UCSD-AML1 (cell line): Measurements from ENCODE around the gene POGLUT3.

ENCODE experiments used
- DNase-seq: peaks from one replicate; lab custom pipeline; 2025; ENCODE audit not compliant: unreplicated experiment; lab: John Stamatoyannopoulos, UW

POGLUT3 gene

DNA sequence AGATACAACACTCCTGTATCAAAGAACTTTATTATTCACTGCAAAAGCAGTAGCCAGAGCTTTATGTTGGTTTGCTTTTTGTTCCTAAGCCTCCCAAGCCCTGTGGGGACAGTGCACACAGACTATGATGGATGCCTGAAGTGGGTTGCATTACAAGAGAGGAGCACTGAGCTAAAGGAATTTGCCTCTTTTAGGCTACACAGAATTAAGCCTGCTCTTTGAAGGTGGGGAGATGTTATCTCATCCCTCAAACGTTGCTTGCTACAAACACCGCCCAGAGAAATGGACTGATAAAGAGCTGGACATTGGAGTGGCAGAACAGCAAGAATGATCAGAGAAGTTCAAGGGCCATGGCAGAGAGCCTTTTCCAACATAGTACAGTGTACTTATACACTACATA lies 2.5 kb upstream of the POGLUT3 start:
- no peak for DNase-seq

DNA sequence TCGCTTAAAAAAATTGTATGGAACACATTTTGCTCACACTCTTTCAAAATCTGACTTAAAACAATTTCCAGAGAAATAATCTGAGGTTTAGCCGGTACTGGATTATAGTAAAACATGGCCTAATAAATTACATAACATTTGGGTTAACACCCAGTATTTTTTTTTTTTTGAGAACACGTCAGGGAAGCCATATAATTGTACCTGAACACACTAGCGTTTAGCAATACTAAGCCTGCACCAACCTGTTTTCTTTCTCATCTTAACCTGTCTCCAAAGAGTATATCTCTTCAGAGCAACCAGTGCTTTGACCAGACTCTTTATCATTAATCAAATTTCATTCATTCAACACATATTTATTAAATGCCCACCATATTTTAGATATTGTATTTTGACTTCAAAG lies 2.0 kb upstream of the POGLUT3 start:
- DNase-seq = no peak

DNA sequence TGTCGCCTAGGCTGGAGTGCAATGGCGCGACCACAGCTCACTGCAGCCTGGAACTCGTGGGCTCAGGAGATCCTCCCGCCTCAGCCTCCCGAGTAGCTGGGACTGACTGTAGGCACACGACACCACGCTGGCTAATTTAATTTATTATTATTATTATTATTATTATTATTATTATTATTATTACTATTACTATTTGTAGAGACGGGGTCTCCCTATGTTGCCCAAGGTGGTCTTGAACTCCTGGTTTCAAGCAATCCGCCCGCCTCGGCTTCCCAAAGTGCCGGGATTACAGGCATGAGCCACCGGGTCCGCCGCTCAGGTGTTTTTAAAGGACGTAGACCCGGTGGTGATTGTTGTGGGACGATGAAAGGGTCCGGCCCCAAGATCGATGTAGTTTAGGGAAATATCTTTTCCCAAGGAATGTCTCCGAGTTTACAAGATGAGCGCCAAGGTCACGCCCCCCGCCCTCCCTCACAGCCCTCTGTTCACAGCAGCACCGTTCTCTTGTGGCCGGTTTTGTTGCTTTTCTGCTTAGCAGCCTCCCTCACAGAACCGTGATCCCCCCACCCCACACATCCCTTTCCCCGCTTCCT lies 728 bp upstream of the POGLUT3 start:
- DNase-seq = no peak

DNA sequence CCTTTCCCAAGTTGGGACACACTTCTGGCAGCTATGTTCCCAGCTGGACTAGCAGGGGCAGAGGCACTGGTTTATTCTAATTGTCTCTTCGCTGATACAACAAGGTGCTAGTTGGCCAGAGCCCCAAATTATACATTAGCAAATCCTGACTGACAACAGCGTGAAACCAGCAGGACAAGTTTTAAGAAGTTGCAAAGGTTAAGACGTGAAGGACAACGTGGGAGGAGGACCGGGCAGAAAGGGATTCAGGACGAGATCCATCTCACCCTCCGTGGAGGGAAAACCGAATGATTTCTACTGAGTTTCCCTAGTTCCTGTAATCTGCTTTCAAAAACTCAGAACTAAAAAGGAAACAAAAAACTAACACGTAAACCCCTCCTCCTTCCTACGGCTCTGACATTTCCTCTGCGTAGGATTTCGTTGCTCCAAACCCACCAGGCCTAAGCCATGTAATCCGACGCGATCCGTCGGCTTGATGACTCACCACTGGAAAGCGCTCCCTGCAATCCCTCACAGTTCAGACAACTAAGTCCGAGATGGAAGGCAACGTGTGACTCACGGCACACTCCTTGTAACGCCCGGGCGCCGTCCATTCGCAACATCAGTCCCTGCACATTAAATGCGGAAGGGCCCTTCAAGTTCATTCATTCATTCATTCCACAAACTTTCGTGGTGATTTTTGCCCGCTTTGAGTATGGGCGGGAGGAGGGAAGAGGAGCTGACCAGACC lies 703 bp downstream of the POGLUT3 start:
- peak; percentile 84 for DNase-seq

DNA sequence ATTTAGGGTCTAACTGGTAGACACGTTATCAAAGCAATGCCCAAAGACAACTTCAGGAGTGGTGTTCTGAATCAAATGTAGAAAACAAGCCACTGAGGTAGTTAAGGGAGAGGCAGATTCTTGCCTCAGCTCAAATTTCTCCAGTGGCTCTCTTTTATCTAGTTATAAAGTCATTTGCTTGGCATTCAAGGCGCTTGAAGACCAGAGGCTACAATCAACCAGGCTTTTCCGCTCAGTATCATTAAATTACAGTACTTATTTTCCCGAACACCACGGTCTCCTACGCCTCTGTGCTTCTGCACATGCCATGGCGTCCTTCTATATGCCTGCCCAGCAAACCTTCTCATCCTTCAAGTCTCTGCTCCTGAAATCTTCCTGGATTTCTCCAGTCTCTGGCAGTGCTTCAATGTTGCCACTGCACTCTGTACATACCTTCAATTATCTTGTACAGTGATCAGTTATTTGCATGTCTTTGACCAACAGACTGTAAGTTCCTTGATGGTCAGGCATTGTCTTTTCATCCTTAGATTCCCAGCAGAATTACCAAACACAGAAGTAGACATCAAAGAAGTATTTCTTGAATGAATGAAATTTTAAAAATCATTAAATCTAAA lies 1.4 kb downstream of the POGLUT3 start:
- no peak for DNase-seq

DNA sequence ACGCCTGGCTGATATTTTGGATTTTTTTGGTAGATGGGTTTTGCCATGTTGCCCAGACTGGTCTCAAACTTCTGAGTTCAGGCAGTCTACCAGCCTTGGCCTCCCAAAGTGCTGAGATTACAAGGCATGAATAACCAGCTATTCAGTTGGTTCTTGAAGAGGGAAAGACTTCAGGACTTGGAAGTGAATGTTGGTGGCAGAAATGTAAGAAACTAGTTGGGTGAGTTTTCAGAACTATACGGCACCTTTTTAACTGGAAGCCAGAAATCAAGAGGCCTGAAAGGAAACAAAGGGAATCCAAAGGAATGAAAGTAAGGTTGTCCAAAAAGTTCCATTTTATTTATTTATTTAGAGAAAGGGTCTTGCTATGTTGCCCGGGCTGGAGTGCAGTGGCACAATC lies 2.9 kb downstream of the POGLUT3 start:
- no peak for DNase-seq

DNA sequence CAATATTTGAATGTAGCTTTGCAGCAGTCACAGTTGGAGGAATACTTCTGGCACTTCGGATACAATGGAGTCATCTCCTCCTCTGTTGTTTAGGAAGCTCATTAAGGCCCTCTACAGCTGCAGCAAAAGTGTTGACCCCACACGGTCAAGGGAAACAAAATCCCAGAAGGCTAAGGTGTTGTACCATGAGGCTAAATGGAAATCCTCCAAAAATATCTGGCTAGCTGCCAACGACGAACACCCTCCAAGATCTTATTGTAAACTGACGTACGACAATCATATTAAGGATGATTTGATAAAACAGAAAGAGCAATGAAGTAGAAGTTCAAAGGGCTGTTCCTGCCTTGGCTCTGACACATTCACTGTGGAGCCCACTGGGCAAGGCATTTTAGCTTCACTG lies 4.0 kb downstream of the POGLUT3 start:
- DNase-seq = no peak

DNA sequence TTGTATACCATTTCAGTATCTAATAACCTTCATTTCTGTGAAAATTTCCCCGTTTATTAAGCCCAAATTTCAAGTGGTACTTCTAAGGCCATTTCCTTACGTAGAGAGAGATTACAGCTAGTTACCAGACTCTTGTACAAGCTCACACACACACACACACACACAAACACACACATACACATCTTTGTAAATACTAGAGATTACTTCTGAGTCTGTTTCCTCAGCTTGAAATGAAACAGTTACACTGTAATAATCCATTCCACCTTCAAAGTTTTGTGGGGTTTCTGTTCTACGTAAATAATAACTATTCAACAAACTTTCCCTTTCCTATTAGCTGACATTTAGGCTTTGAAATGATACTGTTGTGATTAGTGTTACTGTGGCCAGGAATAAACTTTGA lies 6.2 kb downstream of the POGLUT3 start:
- no peak for DNase-seq

DNA sequence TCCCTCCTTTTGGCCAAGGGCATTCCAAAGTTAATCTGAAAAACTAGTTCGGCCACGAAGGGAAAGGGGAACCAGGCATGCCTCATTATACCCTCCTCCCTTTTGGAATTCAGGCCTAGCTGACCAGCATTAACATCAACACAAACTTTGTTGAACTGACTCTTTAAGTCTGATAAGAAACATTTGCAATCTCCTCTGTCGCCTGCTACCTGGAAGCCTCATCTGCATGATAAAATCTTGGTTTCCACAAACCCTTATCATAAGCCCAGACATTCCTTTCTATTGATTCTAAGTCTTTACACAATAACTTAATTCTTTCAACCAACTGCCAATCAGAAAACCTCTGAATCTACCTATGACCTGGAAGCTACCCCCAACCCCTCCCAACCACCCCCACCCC lies 11.4 kb downstream of the POGLUT3 start:
- DNase-seq = no peak

DNA sequence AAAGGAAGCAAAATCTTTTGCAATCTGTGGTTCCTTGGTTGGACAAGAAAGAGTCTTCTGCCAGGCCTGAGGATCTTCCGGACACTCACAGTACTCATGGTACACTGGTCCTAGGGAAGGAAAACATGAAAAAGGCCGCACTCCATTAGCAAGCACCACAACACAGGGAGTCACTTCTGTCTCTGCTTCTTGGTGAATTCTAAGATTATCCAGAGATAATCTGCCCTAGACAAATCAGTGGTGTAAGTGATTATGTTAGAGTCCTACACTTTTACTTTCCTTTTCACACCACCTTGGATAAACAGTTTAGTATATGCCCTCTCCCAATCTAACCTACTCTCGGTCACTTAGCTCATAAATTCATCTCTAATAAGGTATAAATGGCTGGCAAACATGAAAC lies 11.9 kb downstream of the POGLUT3 start:
- no peak for DNase-seq

DNA sequence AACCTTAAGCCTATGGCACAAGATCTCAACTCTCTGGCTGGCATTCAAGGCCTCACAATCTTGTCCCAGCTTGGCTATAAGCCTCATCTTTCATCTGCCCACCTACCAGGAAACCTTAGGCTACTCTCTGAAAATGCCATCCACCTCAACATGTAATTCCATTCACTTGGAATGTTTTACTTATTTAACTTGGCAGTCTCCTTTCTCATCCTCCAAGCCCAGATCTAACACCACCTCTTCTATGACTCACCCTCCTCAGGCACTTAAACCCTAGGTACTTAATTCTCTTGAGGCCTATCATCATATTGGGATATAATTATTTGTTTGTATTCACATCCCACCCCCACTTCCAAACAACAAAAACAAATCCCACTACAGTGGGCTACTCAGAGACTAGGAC lies 15.0 kb downstream of the POGLUT3 start:
- DNase-seq = no peak

DNA sequence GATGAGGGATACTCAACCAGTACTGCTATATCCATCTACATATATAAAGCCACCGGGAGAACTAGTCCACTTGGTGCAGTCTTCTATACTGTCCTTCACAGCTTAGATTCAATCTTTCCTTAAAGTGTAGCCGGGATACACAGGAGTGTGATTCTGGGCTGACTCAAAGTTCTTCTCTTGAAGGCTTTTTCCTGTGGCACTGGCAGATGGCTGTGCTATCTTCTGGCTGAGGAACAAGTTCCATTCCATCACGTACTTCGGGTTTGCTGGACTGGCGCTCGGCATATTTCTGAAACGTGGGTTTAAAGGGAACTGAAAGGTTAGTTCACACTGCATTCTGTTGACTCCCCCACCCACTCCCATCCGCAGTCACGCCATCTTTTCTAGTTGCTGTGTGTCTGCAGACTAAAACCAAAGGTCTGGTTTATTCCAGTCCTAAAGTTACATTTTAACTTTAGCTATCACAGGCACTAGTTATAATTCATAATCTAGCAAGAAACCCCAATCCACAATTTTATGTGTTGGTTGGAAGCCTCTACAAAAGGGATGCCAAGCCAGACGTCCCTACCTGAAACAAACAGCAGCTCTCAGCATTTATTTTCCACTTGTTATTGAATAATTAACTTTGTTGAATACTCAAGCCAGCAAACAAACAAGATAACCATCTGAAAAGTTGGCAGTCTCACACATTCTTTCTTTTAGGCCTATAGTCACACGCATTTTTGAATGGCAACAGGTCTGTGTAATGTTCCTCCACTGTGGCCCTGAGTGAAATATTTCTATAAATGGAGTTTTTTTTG lies 23.3 kb downstream of the POGLUT3 start:
- DNase-seq = no peak

DNA sequence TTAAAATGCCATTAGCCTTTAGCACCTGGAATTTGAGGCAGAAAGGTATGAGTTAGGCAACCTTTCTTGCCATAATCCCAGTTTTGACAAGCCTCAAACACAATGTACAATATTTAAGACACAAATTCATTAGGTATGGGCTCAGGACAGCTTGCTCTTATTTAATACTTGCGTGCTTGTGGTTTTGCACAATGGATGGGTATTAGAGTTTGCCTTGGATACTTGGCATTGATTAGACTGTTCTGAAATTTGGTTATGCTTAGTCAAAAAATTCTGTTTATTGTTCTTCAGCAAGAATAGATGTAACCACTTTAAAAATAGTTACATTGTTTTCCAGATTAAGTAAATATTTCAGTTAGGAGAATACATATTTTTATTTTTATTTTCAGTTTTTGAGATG lies 25.5 kb downstream of the POGLUT3 start:
- no peak for DNase-seq

DNA sequence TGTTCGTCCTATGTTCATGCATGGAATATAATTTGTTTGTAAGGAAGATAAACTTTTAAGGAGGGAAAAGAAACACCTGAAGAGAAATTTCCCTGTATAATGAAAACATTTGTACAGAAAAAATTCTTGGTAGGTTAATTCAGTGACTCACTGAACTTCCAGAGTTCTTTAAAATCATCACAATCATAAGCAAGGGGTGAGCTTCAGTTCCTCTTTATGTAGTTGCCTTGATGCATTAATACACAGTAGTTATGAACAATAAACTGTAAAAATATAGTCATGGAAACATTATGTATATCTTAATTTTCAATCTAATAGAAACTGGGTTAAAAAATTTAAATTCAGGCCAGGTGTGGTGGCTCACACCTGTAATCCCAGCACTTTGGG lies 29.7 kb downstream of the POGLUT3 start:
- DNase-seq = no peak

DNA sequence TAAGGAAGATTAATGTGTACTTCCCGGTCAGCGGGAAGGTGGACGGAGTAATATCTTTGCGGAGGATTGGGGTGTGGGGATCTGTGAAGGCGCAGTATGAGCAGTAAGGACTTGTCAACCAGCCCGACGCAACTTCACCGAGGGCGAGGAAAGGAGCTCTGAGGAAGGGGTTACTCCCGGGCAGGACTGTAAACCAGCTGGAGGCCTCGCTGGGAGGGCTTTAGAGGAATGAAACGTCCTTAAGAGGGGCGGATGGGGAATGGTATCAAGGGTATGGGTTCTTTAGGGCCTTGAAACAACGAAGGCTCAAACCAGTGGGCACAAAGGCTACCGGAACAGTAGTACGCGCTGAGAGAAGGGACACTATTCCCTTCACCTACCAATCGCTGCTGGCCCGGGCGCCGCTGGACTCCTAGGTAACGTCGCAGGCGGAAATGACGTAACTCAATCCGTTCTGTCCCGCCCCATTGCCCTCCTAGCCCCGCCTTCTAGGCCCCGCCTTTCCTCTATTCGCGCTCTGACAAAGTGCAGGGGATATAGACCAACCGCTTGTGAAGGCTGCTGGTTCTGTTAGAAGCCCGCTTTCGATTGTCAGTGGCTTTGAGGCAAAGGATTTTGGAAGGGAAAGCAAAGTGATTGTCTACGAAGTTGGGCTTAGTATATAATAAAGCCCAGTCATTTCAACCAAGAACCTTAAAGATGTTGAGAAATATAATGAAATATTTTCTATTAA lies 30.9 kb downstream of the POGLUT3 start, which contains the start of gene C11orf65:
Gene C11orf65 (minus strand): TSS at position 439 of the 733 bp plus-strand sequence. CDS start 5,970 bp downstream, outside the sequence.
- DNase-seq = peak; percentile 95

DNA sequence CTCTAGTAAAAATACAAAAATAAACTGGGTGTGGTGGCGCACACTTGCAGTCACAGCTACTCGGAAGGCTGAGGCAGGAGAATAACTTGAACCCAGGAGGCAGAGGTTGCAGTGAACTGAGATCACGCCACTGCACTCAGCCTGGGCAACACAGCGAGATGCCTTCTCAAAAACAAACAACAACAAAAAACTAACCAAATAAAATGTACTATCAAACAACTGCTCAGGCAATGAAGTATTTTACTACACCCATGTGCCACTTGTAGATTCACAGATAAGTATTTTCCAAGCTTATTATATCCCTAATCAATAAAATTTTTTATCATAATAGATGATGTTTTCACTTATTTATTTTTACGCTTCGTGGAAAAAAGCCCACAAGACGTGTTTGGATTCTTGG lies 31.8 kb downstream of the POGLUT3 start:
- no peak for DNase-seq

DNA sequence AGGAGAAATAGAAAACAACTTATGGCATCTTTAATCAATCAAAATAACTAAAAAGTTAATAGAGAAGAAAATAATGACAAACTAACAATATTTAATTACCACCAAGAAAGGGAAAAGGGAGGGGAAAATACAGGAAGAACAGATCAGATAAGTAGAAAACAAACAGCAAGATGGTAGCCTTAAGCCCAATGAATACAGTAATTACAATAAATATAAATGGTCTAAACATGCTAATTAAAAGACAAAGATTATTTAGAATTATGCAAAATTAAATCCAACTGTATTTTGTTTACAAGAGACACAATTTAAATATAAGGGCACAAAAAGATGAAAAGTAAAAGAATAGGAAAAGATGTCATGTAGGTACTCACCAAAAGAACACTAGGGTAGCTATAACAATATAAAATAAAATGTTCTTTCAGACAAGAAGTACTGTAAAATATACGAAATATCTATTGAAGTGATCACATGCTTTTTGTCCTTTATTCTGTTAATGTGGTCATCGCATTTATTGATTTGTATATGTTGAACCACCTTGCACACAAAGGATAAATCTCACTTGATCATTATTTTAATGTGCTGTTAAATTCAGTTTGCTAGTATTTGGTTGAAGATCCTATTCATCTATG lies 44.9 kb downstream of the POGLUT3 start:
- no peak for DNase-seq
